Lower leg skin (tissue), 3 donors: Measurements from ENCODE around the gene BBS9.

Source experiments
- CTCF ChIP-seq, 3 donors: fragments of 450-650 bp; IDR thresholded peaks; one replicate each; pipeline ENCODE4 v1.5.1; 2016; ENCODE audit warnings: antibody characterized with exemption in 3 of 3, mild to moderate bottlenecking in 3 of 3, moderate library complexity in 2 of 3
- POLR2A ChIP-seq, 2 donors: fragments of 450-650 bp; IDR thresholded peaks; one replicate each; pipeline ENCODE4 v1.6.1; 2016 to 2017; ENCODE audit warnings: antibody characterized with exemption in 2 of 2, mild to moderate bottlenecking in 1 of 2, moderate library complexity in 1 of 2

- TF ChIP-seq CTCF (IDR thresholded peaks at IDR 0.05) (no peak), POLR2A (IDR thresholded peaks at IDR 0.05) (no peak)
These were observed 489.9 kb downstream of the BBS9 start for GRCh38 chr7:33619264-33619663.
